HL-60 (cell line): ENCODE measurements around the gene PLG.
"Not testable (repeated sequence)": the region's sequence is repeated elsewhere in the genome, so short reads cannot be mapped to it uniquely, and the experiment has no call there.

Experiments
- GABPA ChIP-seq: IDR thresholded peaks from 2 replicates; pipeline ENCODE4 v1.6.1; 2012; ENCODE audit warnings: low read depth
- POLR2AphosphoS5 ChIP-seq: IDR thresholded peaks from 2 replicates; pipeline ENCODE4 v1.6.1; 2012; ENCODE audit warnings: low read depth
- SPI1 ChIP-seq: IDR thresholded peaks from 2 replicates; pipeline ENCODE4 v1.6.1; 2012; ENCODE audit warnings: low read depth, mild to moderate bottlenecking, borderline replicate concordance
- TF ChIP-seq, protein P1 (sequence below): IDR thresholded peaks from one replicate; pipeline ENCODE4 v1.5.1; 2011; ENCODE audit warnings: low read length, control low read depth, inconsistent platforms; ENCODE audit not compliant: insufficient read depth
- TF ChIP-seq, protein P2 (sequence below): IDR thresholded peaks from 2 replicates; pipeline ENCODE4 v1.6.1; 2012; ENCODE audit warnings: low read depth; ENCODE audit not compliant: insufficient replicate concordance

GRCh38 chr6:160704688-160705087 is 2.6 kb downstream of the PLG start:
- TF ChIP-seq, protein P1, sequence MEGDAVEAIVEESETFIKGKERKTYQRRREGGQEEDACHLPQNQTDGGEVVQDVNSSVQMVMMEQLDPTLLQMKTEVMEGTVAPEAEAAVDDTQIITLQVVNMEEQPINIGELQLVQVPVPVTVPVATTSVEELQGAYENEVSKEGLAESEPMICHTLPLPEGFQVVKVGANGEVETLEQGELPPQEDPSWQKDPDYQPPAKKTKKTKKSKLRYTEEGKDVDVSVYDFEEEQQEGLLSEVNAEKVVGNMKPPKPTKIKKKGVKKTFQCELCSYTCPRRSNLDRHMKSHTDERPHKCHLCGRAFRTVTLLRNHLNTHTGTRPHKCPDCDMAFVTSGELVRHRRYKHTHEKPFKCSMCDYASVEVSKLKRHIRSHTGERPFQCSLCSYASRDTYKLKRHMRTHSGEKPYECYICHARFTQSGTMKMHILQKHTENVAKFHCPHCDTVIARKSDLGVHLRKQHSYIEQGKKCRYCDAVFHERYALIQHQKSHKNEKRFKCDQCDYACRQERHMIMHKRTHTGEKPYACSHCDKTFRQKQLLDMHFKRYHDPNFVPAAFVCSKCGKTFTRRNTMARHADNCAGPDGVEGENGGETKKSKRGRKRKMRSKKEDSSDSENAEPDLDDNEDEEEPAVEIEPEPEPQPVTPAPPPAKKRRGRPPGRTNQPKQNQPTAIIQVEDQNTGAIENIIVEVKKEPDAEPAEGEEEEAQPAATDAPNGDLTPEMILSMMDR = not testable (repeated sequence)
- TF ChIP-seq GABPA, POLR2AphosphoS5, SPI1: not testable (repeated sequence)
- TF ChIP-seq, protein P2, sequence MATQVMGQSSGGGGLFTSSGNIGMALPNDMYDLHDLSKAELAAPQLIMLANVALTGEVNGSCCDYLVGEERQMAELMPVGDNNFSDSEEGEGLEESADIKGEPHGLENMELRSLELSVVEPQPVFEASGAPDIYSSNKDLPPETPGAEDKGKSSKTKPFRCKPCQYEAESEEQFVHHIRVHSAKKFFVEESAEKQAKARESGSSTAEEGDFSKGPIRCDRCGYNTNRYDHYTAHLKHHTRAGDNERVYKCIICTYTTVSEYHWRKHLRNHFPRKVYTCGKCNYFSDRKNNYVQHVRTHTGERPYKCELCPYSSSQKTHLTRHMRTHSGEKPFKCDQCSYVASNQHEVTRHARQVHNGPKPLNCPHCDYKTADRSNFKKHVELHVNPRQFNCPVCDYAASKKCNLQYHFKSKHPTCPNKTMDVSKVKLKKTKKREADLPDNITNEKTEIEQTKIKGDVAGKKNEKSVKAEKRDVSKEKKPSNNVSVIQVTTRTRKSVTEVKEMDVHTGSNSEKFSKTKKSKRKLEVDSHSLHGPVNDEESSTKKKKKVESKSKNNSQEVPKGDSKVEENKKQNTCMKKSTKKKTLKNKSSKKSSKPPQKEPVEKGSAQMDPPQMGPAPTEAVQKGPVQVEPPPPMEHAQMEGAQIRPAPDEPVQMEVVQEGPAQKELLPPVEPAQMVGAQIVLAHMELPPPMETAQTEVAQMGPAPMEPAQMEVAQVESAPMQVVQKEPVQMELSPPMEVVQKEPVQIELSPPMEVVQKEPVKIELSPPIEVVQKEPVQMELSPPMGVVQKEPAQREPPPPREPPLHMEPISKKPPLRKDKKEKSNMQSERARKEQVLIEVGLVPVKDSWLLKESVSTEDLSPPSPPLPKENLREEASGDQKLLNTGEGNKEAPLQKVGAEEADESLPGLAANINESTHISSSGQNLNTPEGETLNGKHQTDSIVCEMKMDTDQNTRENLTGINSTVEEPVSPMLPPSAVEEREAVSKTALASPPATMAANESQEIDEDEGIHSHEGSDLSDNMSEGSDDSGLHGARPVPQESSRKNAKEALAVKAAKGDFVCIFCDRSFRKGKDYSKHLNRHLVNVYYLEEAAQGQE = not testable (repeated sequence)
